Effector memory CD4-positive, alpha-beta T cell (primary cell): ENCODE results near the gene JAKMIP2.

Experiments
- DNase-seq, 3 donors: peaks; one replicate each; pipeline ENCODE4 v3.0.0-alpha.2; 2020
- H3K27ac ChIP-seq: 2 replicates; pipeline ENCODE4 v1.7.0; 2013; ENCODE audit warnings: mild to moderate bottlenecking, low read length, moderate library complexity; ENCODE audit not compliant: insufficient read depth, poor library complexity, severe bottlenecking
- H3K27me3 ChIP-seq: replicated peaks from 2 replicates; pipeline ENCODE4 v1.7.0; 2013; ENCODE audit warnings: mild to moderate bottlenecking, low read length; ENCODE audit not compliant: insufficient read depth, control insufficient read depth, poor library complexity, severe bottlenecking
- H3K36me3 ChIP-seq: 2 replicates; pipeline ENCODE4 v1.7.0; 2013; ENCODE audit warnings: mild to moderate bottlenecking, low read length, moderate library complexity; ENCODE audit not compliant: control insufficient read depth, insufficient read depth
- H3K4me1 ChIP-seq: 2 replicates; pipeline ENCODE4 v1.7.0; 2013; ENCODE audit warnings: low read length, mild to moderate bottlenecking; ENCODE audit not compliant: control insufficient read depth, insufficient read depth, poor library complexity, severe bottlenecking
- H3K4me3 ChIP-seq: 2 replicates; pipeline ENCODE4 v1.7.0; 2013; ENCODE audit warnings: low read length, low read depth, mild to moderate bottlenecking; ENCODE audit not compliant: insufficient read depth, poor library complexity, severe bottlenecking
- H3K9me3 ChIP-seq: 2 replicates; pipeline ENCODE4 v1.7.0; 2013; ENCODE audit warnings: mild to moderate bottlenecking, low read length, moderate library complexity; ENCODE audit not compliant: control insufficient read depth

JAKMIP2 gene

GRCh38 chr5:147767048-147767447 lies 15.5 kb downstream of the JAKMIP2 start:
- no peaks in the 10 kb centered on the region for H3K27me3 ChIP-seq
- no peaks in the 10 kb centered on the region for H3K9me3 ChIP-seq
- no peak for DNase-seq
- H3K4me3 ChIP-seq: no peak overlapping the region
- H3K36me3 ChIP-seq: no peaks in the 10 kb centered on the region
- H3K27ac ChIP-seq: no peak overlapping the region
- no peaks in the 10 kb centered on the region for H3K4me1 ChIP-seq

- Histone ChIP-seq H3K27me3 (no peaks in the 10 kb centered on the region), H3K4me1 (no peaks in the 10 kb centered on the region), H3K4me3 (no peak overlapping the region), H3K36me3 (no peaks in the 10 kb centered on the region), H3K27ac (no peak overlapping the region), H3K9me3 (no peaks in the 10 kb centered on the region)
- DNase-seq: no peak
These were observed 18.6 kb downstream of the JAKMIP2 start for GRCh38 chr5:147763791-147764525.

- no peaks in the 10 kb centered on the region for H3K4me1 ChIP-seq
- DNase-seq: no peak
- H3K27ac ChIP-seq: no peak overlapping the region
- H3K4me3 ChIP-seq: no peak overlapping the region
- H3K9me3 ChIP-seq: no peaks in the 10 kb centered on the region
- H3K27me3 ChIP-seq: no peaks in the 10 kb centered on the region
- H3K36me3 ChIP-seq: no peaks in the 10 kb centered on the region
These were observed 22.2 kb downstream of the JAKMIP2 start for GRCh38 chr5:147760086-147760875.

GRCh38 chr5:147759441-147759840 lies 23.1 kb downstream of the JAKMIP2 start:
- Histone ChIP-seq H3K27me3 (no peaks in the 10 kb centered on the region), H3K36me3 (no peaks in the 10 kb centered on the region), H3K4me1 (no peaks in the 10 kb centered on the region), H3K9me3 (no peaks in the 10 kb centered on the region), H3K4me3 (no peak overlapping the region), H3K27ac (no peak overlapping the region)
- no peak for DNase-seq

GRCh38 chr5:147756566-147756965 lies 26.0 kb downstream of the JAKMIP2 start:
- Histone ChIP-seq H3K4me3 (no peak overlapping the region), H3K9me3 (no peaks in the 10 kb centered on the region), H3K27me3 (no peaks in the 10 kb centered on the region), H3K36me3 (no peaks in the 10 kb centered on the region), H3K4me1 (no peaks in the 10 kb centered on the region), H3K27ac (no peak overlapping the region)
- DNase-seq: no peak

- no peak overlapping the region for H3K27ac ChIP-seq
- no peaks in the 10 kb centered on the region for H3K9me3 ChIP-seq
- H3K4me1 ChIP-seq: no peaks in the 10 kb centered on the region
- H3K4me3 ChIP-seq: no peak overlapping the region
- no peaks in the 10 kb centered on the region for H3K36me3 ChIP-seq
- DNase-seq: no peak
- no peaks in the 10 kb centered on the region for H3K27me3 ChIP-seq
These were observed 28.0 kb downstream of the JAKMIP2 start for GRCh38 chr5:147754372-147755122.

GRCh38 chr5:147753765-147754164 lies 28.8 kb downstream of the JAKMIP2 start:
- Histone ChIP-seq H3K9me3 (no peaks in the 10 kb centered on the region), H3K4me3 (no peak overlapping the region), H3K27me3 (no peaks in the 10 kb centered on the region), H3K4me1 (no peaks in the 10 kb centered on the region), H3K27ac (no peak overlapping the region), H3K36me3 (no peaks in the 10 kb centered on the region)
- no peak for DNase-seq

GRCh38 chr5:147752666-147753290 lies 29.8 kb downstream of the JAKMIP2 start:
- no peaks in the 10 kb centered on the region for H3K9me3 ChIP-seq
- H3K36me3 ChIP-seq: no peaks in the 10 kb centered on the region
- DNase-seq: no peak
- H3K4me1 ChIP-seq: no peaks in the 10 kb centered on the region
- H3K4me3 ChIP-seq: no peak overlapping the region
- H3K27ac ChIP-seq: no peak overlapping the region
- no peaks in the 10 kb centered on the region for H3K27me3 ChIP-seq

- Histone ChIP-seq H3K36me3 (no peaks in the 10 kb centered on the region), H3K9me3 (no peaks in the 10 kb centered on the region), H3K27me3 (no peaks in the 10 kb centered on the region), H3K4me3 (no peak overlapping the region), H3K4me1 (no peaks in the 10 kb centered on the region), H3K27ac (no peak overlapping the region)
- no peak for DNase-seq
These were observed 30.5 kb downstream of the JAKMIP2 start for GRCh38 chr5:147752033-147752432.
